NCI-H2029 (cell line): Measurements from ENCODE around the gene AJAP1.

Experiments used
- DNase-seq: peaks from one replicate; lab custom pipeline; 2025; lab: John Stamatoyannopoulos, UW

The AJAP1 gene

DNA sequence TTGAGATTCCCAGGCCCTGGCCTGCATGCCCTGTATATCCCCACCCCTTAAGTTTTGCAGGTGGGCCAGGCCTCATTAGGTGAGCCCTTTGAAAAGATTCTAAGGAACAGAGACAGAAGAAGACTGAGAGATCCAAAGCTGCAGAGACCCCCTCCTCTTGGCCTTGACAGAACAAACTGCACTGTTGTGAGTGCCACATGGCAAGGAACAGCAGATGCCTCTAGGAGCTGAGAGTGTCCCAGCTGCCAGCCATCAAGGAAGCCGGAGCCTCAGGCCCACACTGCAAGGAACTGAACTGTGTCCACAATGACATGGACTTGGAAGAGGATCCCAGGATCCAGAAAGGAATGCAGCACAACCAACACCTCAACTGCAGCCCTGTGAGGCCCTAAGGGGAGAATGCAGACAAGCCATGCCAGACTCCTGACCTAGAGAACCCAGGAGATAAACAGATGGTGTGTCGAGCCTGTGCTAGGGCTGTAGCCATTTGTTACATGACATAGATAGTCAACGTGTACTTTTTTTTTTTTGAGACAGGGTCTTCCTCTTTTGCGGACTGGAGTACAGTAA is 182.7 kb downstream of the AJAP1 start:
- no peak for DNase-seq

DNA sequence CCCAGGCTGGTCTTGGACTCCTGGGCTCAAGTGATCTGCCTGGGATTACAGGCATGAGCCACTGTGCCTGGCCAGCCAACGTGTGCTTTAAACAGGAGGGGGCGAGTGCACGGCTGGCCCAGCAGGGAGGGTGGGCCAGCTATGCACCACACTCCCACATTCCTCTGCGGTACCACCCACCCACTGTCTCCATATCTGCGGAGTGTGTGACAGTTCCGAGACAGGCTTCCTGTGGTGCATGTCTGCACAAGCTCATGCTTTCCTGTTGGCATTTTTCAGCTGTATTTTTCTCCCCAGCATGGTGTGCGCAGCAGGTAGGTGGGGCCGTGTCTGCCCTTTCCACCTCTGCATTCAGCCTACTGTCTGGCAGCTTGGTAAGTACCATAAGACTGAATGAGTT is 183.3 kb downstream of the AJAP1 start:
- DNase-seq: no peak

DNA sequence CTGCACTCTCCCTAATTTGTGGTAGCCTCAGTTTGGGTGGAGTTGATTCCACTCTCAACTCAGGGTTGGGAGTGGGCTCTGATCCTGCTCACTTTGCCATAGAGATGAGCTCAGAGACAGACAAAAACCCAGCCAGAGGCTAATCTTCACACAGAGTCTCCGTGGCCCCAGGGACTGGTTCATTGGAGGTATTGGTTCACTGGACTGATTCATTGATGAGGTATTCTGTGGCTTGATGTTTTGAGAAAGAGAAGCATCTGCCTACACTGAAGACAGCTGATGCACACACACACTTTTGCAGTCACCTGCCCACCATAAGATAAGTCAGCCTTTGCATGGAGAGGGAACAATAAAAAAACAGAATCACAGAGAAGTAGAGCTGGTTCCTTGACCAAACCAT is 183.8 kb downstream of the AJAP1 start:
- no peak for DNase-seq
